AG04449 (cell line): ENCODE measurements around the gene GLS.

Experiments
- CTCF ChIA-PET: fragments of 350-600 bp; formaldehyde crosslinking; extraction: SDS; loops from one replicate; lab custom pipeline; 2021; ENCODE audit warnings: antibody characterized with exemption; lab: Yijun Ruan, JAX
- POLR2A ChIA-PET: fragments of 400-600, 350-600 bp; formaldehyde crosslinking; extraction: SDS; loops from one replicate; lab custom pipeline; 2020; ENCODE audit warnings: antibody characterized with exemption, inconsistent platforms; lab: Yijun Ruan, JAX
- DNase-seq: peaks from one replicate; pipeline ENCODE4 v3.0.0-alpha.2; 2010; ENCODE audit warnings: low read depth, low spot score
- H3K4me3 ChIP-seq: 2 replicates; pipeline ENCODE4 v1.5.1; 2011; ENCODE audit warnings: low read depth, mild to moderate bottlenecking, control low read depth, low read length
- TF ChIP-seq, protein P1 (sequence below): IDR thresholded peaks from one replicate; pipeline ENCODE4 v1.5.1; 2011; ENCODE audit warnings: mild to moderate bottlenecking, moderate library complexity, low read length, control low read depth, inconsistent platforms; ENCODE audit not compliant: insufficient read depth; ENCODE audit errors: missing control alignments

Gene GLS

GRCh38 chr2:190933361-190933760 is 52.7 kb downstream of the GLS start:
- POLR2A ChIA-PET = interaction anchor here (0.6 to 1.1 kb wide), 2 partner anchors 9 to 43 kb away, joined by 3 read pairs; no protein-coding TSS in a partner anchor
- CTCF ChIA-PET = interaction anchor here (0.9 to 1.1 kb wide), 3 partner anchors 20 to 152 kb away, joined by 3 read pairs; no protein-coding TSS in a partner anchor
- H3K4me3 ChIP-seq = no peak overlapping the region
- DNase-seq = no peak
- TF ChIP-seq, protein P1, sequence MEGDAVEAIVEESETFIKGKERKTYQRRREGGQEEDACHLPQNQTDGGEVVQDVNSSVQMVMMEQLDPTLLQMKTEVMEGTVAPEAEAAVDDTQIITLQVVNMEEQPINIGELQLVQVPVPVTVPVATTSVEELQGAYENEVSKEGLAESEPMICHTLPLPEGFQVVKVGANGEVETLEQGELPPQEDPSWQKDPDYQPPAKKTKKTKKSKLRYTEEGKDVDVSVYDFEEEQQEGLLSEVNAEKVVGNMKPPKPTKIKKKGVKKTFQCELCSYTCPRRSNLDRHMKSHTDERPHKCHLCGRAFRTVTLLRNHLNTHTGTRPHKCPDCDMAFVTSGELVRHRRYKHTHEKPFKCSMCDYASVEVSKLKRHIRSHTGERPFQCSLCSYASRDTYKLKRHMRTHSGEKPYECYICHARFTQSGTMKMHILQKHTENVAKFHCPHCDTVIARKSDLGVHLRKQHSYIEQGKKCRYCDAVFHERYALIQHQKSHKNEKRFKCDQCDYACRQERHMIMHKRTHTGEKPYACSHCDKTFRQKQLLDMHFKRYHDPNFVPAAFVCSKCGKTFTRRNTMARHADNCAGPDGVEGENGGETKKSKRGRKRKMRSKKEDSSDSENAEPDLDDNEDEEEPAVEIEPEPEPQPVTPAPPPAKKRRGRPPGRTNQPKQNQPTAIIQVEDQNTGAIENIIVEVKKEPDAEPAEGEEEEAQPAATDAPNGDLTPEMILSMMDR = no peak

DNA sequence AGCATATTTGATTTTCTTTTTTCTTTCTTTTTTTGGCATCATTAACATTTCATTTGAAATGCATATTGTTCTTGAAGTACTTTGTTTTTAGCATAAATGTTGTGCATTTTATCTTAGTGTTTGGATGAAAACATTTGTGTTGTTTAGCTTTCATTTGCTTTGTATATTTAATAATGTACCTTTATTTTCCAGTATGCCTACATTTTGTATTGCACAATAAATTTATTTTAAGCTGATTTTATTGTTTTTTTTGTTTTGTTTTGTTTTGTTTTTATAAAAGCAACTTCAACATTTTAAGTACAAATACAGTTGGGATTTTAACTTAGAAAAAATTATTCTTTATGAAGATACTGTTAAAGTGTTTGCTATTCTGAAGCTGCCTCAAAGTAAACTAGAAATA is 54.4 kb downstream of the GLS start:
- no peak overlapping the region for H3K4me3 ChIP-seq
- ChIA-PET POLR2A (no interaction called here), CTCF (no interaction called here)
- TF ChIP-seq, protein P1 = no peak
- DNase-seq = no peak

GRCh38 chr2:190938771-190939335 is 58.2 kb downstream of the GLS start:
- TF ChIP-seq, protein P1 = no peak
- no peak overlapping the region for H3K4me3 ChIP-seq
- ChIA-PET CTCF (no interaction called here), POLR2A (no interaction called here)
- DNase-seq = no peak

GRCh38 chr2:190940454-190940853 is 59.8 kb downstream of the GLS start:
- ChIA-PET POLR2A (no interaction called here), CTCF (no interaction called here)
- no peak for DNase-seq
- no peak overlapping the region for H3K4me3 ChIP-seq
- TF ChIP-seq, protein P1 = no peak

- CTCF ChIA-PET = interaction anchor here (1.0 kb wide), 1 partner anchor 159 kb away, joined by 3 read pairs; no protein-coding TSS in a partner anchor
- no peak for DNase-seq
These were observed 61.0 kb downstream of the GLS start for GRCh38 chr2:190941571-190941970.

DNA sequence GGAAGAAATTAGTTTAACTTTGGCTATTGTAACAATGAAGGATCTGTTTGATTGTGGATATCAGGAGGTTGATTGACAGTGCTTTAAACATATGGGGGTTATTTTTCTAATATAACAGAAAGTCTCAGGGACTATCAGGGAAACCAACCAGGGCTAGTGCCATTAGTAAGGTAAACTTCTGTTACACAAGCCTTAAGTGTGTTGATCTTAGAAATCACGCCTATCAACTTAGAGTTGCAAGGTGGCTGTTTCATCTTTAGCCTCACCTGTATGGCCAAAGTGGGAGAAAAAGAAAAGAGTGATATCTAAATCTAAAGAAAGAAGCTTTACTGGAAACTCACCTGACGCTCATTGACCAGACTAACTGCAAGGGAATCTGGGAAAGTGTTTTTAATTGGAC is 62.1 kb downstream of the GLS start:
- H3K4me3 ChIP-seq = no peak overlapping the region
- DNase-seq = no peak
- CTCF ChIA-PET = interaction anchor here (0.8 to 1.0 kb wide), 2 partner anchors 161 to 249 kb away, joined by 3 to 4 read pairs; no protein-coding TSS in a partner anchor
- TF ChIP-seq, protein P1 = no peak
- POLR2A ChIA-PET = no interaction called here

More at GRCh38 chr2:190941571-190941970, 61.0 kb downstream of the GLS start:
- POLR2A ChIA-PET = interaction anchor here (0.5 kb wide), 1 partner anchor 8 kb away, joined by 3 read pairs; no protein-coding TSS in a partner anchor
- TF ChIP-seq, protein P1 = no peak
- no peak overlapping the region for H3K4me3 ChIP-seq
